Testis (tissue), 2 donors: ENCODE results near the gene LPO.

Source experiments
- CTCF ChIP-seq, 3 experiments: fragments of 450-650 bp in 2 of 3; fragments of 200-600 bp in 1 of 3; sonication (generic) in 1 of 3; IDR thresholded peaks; one replicate each; pipeline ENCODE4 v1.5.1; 2016 to 2019; ENCODE audit warnings: antibody characterized with exemption in 3 of 3, mild to moderate bottlenecking in 2 of 3, moderate library complexity in 1 of 3
- POLR2A ChIP-seq: fragments of 450-650 bp; IDR thresholded peaks from one replicate; pipeline ENCODE4 v1.6.1; 2017; ENCODE audit warnings: antibody characterized with exemption, mild to moderate bottlenecking, moderate library complexity

GRCh38 chr17:58310511-58311428, 72.4 kb downstream of the LPO start:
- TF ChIP-seq POLR2A (no peak), CTCF (IDR thresholded peaks at IDR 0.05) (no peak)
